Measurements from ENCODE around the gene GLIPR2.
"Not testable (repeated sequence)": the region's sequence is repeated elsewhere in the genome, so short reads cannot be mapped to it uniquely, and the experiment has no call there.

Gene GLIPR2, protein sequence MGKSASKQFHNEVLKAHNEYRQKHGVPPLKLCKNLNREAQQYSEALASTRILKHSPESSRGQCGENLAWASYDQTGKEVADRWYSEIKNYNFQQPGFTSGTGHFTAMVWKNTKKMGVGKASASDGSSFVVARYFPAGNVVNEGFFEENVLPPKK

GRCh38 chr9:36136272-36136893, at the start of gene GLIPR2:
TSS of gene GLIPR2 (plus strand) at chr9:36136733. CDS start at chr9:36136779, 46 bp downstream.
- Histone ChIP-seq H4K20me1 (peaks cover 0 to 12% (median 0%) of the 10 kb centered on the region in 11 experiments; a peak in 1 of 22 replicates), H3K27ac (peak within 1 kb of the TSS; percentile 79 to 90 (median 82)), H3K36me3 (no peaks in the 10 kb centered on the region), H3K27me3 (peaks cover 0 to 6% (median 0%) of the 10 kb centered on the region in 11 experiments; a peak in 1 of 22 replicates), H3K4me2 (peak within 1 kb of the TSS; percentile 90 to 100 (median 99)), H3K4me3 (peak within 1 kb of the TSS; percentile 77 to 97 (median 82)), H3K9me3 (replicated peaks in 1 of 11) (no peaks in the 10 kb centered on the region), H3K9ac (peak within 1 kb of the TSS; percentile 83 to 93 (median 87)), H3K4me1 (peaks cover 44 to 53% (median 50%) of the 10 kb centered on the region in 10 experiments)
- no peak for TF ChIP-seq Cebpa-rat (IDR thresholded peaks at IDR 0.05)

DNA sequence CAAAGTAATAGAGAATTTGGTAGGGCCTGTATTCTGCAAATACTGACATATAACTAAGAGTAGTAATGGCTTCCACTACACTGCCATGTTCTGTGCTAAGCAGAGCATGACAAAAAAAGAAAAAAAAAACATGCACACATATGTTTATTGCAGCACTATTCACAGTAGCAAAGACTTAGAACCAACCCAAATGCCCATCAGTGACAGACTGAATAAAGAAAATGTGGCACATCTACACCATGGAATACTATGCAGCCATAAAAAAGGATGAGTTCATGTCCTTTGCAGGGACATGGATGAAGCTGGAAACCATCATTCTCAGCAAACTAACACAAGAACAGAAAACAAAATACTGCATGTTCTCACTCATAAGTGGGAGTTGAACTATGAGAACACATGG, 49.5 kb upstream of the GLIPR2 start:
- H3K36me3 ChIP-seq = peaks cover 40 to 84% (median 67%) of the 10 kb centered on the region in 11 experiments
- not testable (repeated sequence) for H4K20me1 ChIP-seq, H3K4me3 ChIP-seq, H3K4me2 ChIP-seq, H3K27me3 ChIP-seq, H3K27ac ChIP-seq, H3K9ac ChIP-seq
- H3K4me1 ChIP-seq = peaks cover 0 to 11% (median 0%) of the 10 kb centered on the region in 10 experiments; a peak in 7 of 20 replicates
- peaks cover 13 to 25% (median 19%) of the 10 kb centered on the region in 11 experiments for H3K9me3 ChIP-seq (replicated peaks in 1 of 11)

DNA sequence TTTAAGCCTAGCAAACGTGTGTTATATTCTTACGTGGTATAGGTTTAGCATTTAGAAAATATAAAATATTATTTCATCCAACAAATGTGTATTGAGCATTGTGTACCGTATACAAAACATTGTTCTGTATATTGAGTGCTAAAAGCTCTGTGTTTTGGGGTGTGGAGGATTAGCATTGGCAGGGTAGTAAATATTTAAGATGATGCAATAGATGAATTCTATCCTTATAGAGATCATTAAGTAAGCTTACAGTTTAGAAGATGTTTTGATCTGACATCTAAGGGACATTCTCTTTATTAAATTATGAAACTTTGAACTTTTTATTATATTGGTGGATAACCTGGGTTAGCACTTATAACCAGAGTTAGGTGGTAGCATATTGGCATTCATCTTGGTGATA, 48.5 kb upstream of the GLIPR2 start:
- no peak for TF ChIP-seq Cebpa-rat (IDR thresholded peaks at IDR 0.05)
- H3K9me3 ChIP-seq (replicated peaks in 1 of 11) = peaks cover 13 to 25% (median 19%) of the 10 kb centered on the region in 11 experiments
- H3K27me3 ChIP-seq = no peaks in the 10 kb centered on the region
- H3K4me2 ChIP-seq = no peak overlapping the region
- peaks cover 40 to 84% (median 63%) of the 10 kb centered on the region in 11 experiments for H3K36me3 ChIP-seq
- no peak overlapping the region for H3K4me3 ChIP-seq
- H4K20me1 ChIP-seq = no peaks in the 10 kb centered on the region
- H3K9ac ChIP-seq = no peak overlapping the region
- peaks cover 0 to 18% (median 2%) of the 10 kb centered on the region in 10 experiments; a peak in 10 of 20 replicates for H3K4me1 ChIP-seq
- H3K27ac ChIP-seq = no peak overlapping the region

DNA sequence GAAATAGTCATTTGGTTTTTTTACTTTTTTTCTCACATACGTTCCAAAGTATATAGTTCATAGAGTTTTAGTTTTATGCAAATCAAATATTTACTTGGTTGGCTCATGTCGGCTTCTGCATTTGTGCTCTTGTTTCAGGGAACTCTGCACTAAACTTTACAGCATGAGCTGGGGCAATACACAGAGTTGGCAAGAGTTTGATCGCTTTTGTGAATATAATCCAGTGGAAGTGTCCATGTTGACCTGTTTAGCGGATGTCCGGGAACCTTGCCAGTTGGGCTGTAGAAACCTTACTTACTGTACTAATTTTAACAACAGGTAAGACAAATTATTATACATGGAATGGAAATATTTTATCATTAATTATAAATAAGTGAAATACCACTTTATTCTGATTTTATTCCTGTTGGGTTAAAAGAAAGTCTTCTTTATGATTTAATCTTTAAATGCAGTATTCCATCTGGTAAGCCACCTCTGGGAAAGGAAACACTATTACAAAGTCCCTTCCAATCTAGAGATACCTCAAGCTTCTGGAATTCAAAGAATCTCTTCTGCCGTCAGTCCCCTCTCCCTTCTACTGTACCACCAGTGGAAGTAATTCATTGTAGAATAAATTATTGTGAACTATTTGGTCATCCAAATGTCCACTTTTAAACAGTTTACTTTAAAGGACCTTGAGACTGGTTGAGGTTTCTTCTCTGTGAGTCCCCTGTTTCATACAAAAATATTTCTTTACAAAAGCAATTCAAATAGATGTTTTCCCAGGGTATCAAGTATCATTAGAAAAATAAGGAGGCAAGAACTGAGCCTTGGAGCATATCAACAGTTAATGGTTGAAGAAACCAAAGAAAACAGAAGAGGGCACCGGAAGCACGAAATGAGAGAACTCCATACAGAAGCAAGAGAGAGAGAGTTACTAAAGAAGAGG, 45.2 kb upstream of the GLIPR2 start:
- Histone ChIP-seq H3K36me3 (peaks cover 9 to 71% (median 37%) of the 10 kb centered on the region in 11 experiments), H3K4me2 (peak overlapping the region in 2 of 11 experiments; percentile 1 to 38; a peak in 3 of 22 replicates), H3K9ac (no peak overlapping the region), H3K9me3 (replicated peaks in 1 of 11) (peaks cover 5 to 9% (median 8%) of the 10 kb centered on the region in 11 experiments), H3K27me3 (no peaks in the 10 kb centered on the region), H3K4me3 (no peak overlapping the region), H3K4me1 (peaks cover 0 to 20% (median 2%) of the 10 kb centered on the region in 10 experiments; a peak in 10 of 20 replicates), H4K20me1 (no peaks in the 10 kb centered on the region), H3K27ac (no peak overlapping the region)
- TF ChIP-seq Cebpa-rat (IDR thresholded peaks at IDR 0.05) = no peak

GRCh38 chr9:36092014-36092413, 44.5 kb upstream of the GLIPR2 start:
- H4K20me1 ChIP-seq = no peaks in the 10 kb centered on the region
- H3K4me1 ChIP-seq = peaks cover 0 to 20% (median 2%) of the 10 kb centered on the region in 10 experiments; a peak in 10 of 20 replicates
- H3K4me2 ChIP-seq = peak overlapping the region in 3 of 11 experiments; percentile 1 to 38 (median 37); a peak in 6 of 22 replicates
- H3K9ac ChIP-seq = no peak overlapping the region
- TF ChIP-seq Cebpa-rat (IDR thresholded peaks at IDR 0.05) = no peak
- H3K36me3 ChIP-seq = peaks cover 2 to 68% (median 32%) of the 10 kb centered on the region in 11 experiments
- H3K27me3 ChIP-seq = no peaks in the 10 kb centered on the region
- no peak overlapping the region for H3K4me3 ChIP-seq
- peak overlapping the region in 4 of 11 experiments; percentile 1 to 36 (median 26); a peak in 6 of 22 replicates for H3K27ac ChIP-seq
- H3K9me3 ChIP-seq (replicated peaks in 1 of 11) = peaks cover 0 to 2% (median 1%) of the 10 kb centered on the region in 11 experiments; a peak in 19 of 22 replicates

DNA sequence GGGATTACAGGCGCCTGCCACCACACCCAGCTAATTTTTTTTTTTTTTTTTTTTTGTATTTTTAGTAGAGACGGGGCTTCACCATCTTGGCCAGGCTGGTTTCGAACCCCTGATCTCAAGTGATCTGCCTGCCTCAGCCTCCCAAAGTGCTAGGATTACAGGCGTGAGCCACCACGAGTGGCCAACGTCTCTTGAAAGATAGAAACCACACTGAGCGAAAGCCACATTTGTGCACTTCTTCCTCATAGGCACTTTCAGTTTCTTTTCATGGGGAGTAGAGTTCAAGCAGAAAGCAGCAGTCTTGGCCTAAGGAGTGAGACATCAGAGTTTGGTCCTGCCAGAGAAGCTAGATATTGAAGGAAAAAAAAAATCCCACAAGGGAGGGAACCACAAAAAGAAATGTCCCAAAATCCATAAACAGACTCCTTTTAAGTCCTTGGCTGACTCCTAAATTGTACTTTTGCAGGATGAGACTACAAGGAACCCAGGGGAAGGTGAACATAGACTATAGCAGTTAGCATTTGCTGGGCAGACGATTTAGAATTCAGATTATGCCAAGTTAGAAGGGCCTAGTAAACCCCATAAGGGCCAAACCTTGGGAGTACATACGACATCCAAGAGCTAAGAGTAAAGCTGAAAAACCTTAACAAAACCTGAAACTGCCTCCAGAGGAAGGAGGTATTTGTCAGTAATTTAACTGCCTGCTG, 43.9 kb upstream of the GLIPR2 start:
- H3K4me1 ChIP-seq = peaks cover 0 to 20% (median 2%) of the 10 kb centered on the region in 10 experiments; a peak in 10 of 20 replicates
- H3K27me3 ChIP-seq = no peaks in the 10 kb centered on the region
- peak overlapping the region in 4 of 11 experiments; percentile 1 to 41 (median 38); a peak in 8 of 22 replicates for H3K4me2 ChIP-seq
- H3K36me3 ChIP-seq = peaks cover 0 to 69% (median 26%) of the 10 kb centered on the region in 11 experiments; a peak in 15 of 22 replicates
- H3K9ac ChIP-seq = peak overlapping the region in 1 of 11 experiments; percentile 4; a peak in 1 of 22 replicates
- H4K20me1 ChIP-seq = no peaks in the 10 kb centered on the region
- no peaks in the 10 kb centered on the region for H3K9me3 ChIP-seq (replicated peaks in 1 of 11)
- peak overlapping the region in 5 of 11 experiments; percentile 1 to 36 (median 31); a peak in 9 of 22 replicates for H3K27ac ChIP-seq
- H3K4me3 ChIP-seq = no peak overlapping the region
- no peak for TF ChIP-seq Cebpa-rat (IDR thresholded peaks at IDR 0.05)

- no peaks in the 10 kb centered on the region for H3K27me3 ChIP-seq
- H3K27ac ChIP-seq = no peak overlapping the region
- no peak overlapping the region for H3K4me2 ChIP-seq
- H3K9ac ChIP-seq = no peak overlapping the region
- peaks cover 0 to 68% (median 19%) of the 10 kb centered on the region in 11 experiments; a peak in 13 of 22 replicates for H3K36me3 ChIP-seq
- H4K20me1 ChIP-seq = no peaks in the 10 kb centered on the region
- no peaks in the 10 kb centered on the region for H3K9me3 ChIP-seq (replicated peaks in 1 of 11)
- peaks cover 0 to 20% (median 2%) of the 10 kb centered on the region in 10 experiments; a peak in 10 of 20 replicates for H3K4me1 ChIP-seq
- no peak for TF ChIP-seq Cebpa-rat (IDR thresholded peaks at IDR 0.05)
- no peak overlapping the region for H3K4me3 ChIP-seq
Observed at GRCh38 chr9:36093384-36093783, 43.1 kb upstream of the GLIPR2 start.

- Histone ChIP-seq H3K4me1 (peaks cover 0 to 8% (median 0%) of the 10 kb centered on the region in 10 experiments; a peak in 1 of 20 replicates), H3K9ac (no peak overlapping the region), H3K27me3 (no peaks in the 10 kb centered on the region), H3K36me3 (peaks cover 0 to 75% (median 8%) of the 10 kb centered on the region in 11 experiments; a peak in 16 of 22 replicates), H3K9me3 (replicated peaks in 1 of 11) (no peaks in the 10 kb centered on the region), H4K20me1 (no peaks in the 10 kb centered on the region), H3K27ac (no peak overlapping the region), H3K4me3 (no peak overlapping the region), H3K4me2 (no peak overlapping the region)
- TF ChIP-seq Cebpa-rat (IDR thresholded peaks at IDR 0.05) = no peak
Observed at GRCh38 chr9:36099718-36100117, 36.8 kb upstream of the GLIPR2 start.
